Articular chondrocyte of knee joint (primary cell): ENCODE results near the gene NPAS3. TPM values are rescaled to one million over a fixed set of nuclear protein-coding genes. Genes with fewer than 3 reads are reported as not detected.

Experiments used
- total RNA-seq: library from RNA; depleted of rRNA; stranded (reverse); fragments of >200 nt; gene quantifications from 2 replicates; pipeline ENCODE4 v1.2.3, GENCODE V29; 2012

Gene NPAS3
- 0.43 and 0.78 TPM in 2 replicates for total RNA-seq

GRCh38 chr14:32938719-32939253 lies at the start of gene NPAS3:
Gene NPAS3 (plus strand): TSS chr14:32938879.

